ENCODE data around the gene MIB2. TPM values are rescaled to one million over a fixed set of nuclear protein-coding genes. Genes with fewer than 3 reads are reported as not detected.

The MIB2 gene
- total and polyA plus RNA-seq, 10 of the 15 experiments (the other 5 are each of a cell fraction or from before 2014, with no cell fraction given) = 0.42 to 26.8 (median 10.9) TPM; not detected in 1

GRCh38 chr1:1602304-1602967 lies 12.9 kb upstream of the MIB2 start:
- Histone ChIP-seq H3K4me2 (ENCODE audit: control insufficient read depth, insufficient read depth) (peak overlapping the region; percentile 71), H2AFZ (ENCODE audit: control insufficient read depth, low read depth, low read length) (no peak overlapping the region), H3K27ac (ENCODE audit: control insufficient read depth, insufficient read depth) (peak overlapping the region; percentile 43; the same call in 1 of the 2 replicates), H3K9ac (ENCODE audit: control insufficient read depth, insufficient read depth, low read length) (no peak overlapping the region), H3K9me3 (replicated peaks; ENCODE audit: control insufficient read depth, insufficient read depth, low read length) (no peaks in the 10 kb centered on the region), H3K4me1 (ENCODE audit: control insufficient read depth, insufficient read depth, low read length) (peaks cover 40% of the 10 kb centered on the region), H3K4me3 (no peak overlapping the region), H3K27me3 (replicated peaks in 1 of 2; ENCODE audit: control insufficient read depth in 2 of 2, insufficient read depth in 2 of 2, low read length in 1 of 2) (no peaks in the 10 kb centered on the region; a peak in 2 of 4 replicates), H3K79me2 (ENCODE audit: control insufficient read depth, insufficient read depth, low read length) (no peaks in the 10 kb centered on the region), H4K20me1 (ENCODE audit: control insufficient read depth, insufficient read depth) (no peaks in the 10 kb centered on the region), H3K36me3 (ENCODE audit: control insufficient read depth in 2 of 2, insufficient read depth in 2 of 2, low read length in 1 of 2) (no peaks in the 10 kb centered on the region)
- ChIA-PET POLR2A (no interaction called here), SMC1A (ENCODE audit: uncharacterized antibody, unreplicated experiment) (interaction anchor here (1.2 to 1.5 kb wide), 2 partner anchors 12 to 26 kb away, joined by 3 to 9 read pairs; no protein-coding TSS in a partner anchor), CTCF (interaction anchor here (1.0 kb wide), 1 partner anchor 32 kb away, joined by 5 read pairs; no protein-coding TSS in a partner anchor), RAD21 (ENCODE audit: unreplicated experiment) (no interaction called here)
- 21% methylated on average over 17 of the region's 18 CpGs for WGBS (ENCODE audit: insufficient coverage, insufficient replicate concordance, low lambda C conversion rate, missing lambda C conversion rate)
- in situ Hi-C loops (cut with MboI) (no loop called here), intact Hi-C loops (cut with micrococcal nuclease; ENCODE audit: unreplicated experiment) (no loop called here)
- DNase-seq (ENCODE audit: low read depth, low spot score) = no peak
- FAIRE-seq = peak; percentile 73
- BruUV-seq (replicated peaks) = no TSS peak
- TF ChIP-seq HDAC2 (IDR thresholded peaks at IDR 0.05) (no peak), HCFC1 (IDR thresholded peaks at IDR 0.05; ENCODE audit: low read length) (no peak), TARDBP (IDR thresholded peaks at IDR 0.05; ENCODE audit: borderline replicate concordance) (no peak), IRF4 (IDR thresholded peaks at IDR 0.05; ENCODE audit: low read depth, low read length) (0 out of 2 replicates have a peak, but pooled peaks have one; percentile 17), HDAC6 (IDR thresholded peaks at IDR 0.05; ENCODE audit: unreplicated experiment) (no peak), RAD51 (IDR thresholded peaks at IDR 0.05) (no peak), CREM (IDR thresholded peaks at IDR 0.05; ENCODE audit: low read depth) (peak; percentile 34; the same call in 1 of the 2 replicates), MEF2A (IDR thresholded peaks at IDR 0.05; ENCODE audit: insufficient read depth, low read depth, low read length) (peak; percentile 93), TCF12 (IDR thresholded peaks at IDR 0.05; ENCODE audit: low read depth, low read length) (0 out of 2 replicates have a peak, but pooled peaks have one; percentile 44), SMAD1 (IDR thresholded peaks at IDR 0.05; ENCODE audit: low read depth, partially characterized antibody) (no peak), FOXM1 (IDR thresholded peaks at IDR 0.05; ENCODE audit: low read depth, low read length) (no peak), JUNB (IDR thresholded peaks at IDR 0.05) (peak; percentile 36; the same call in 1 of the 2 replicates), ATF7 (IDR thresholded peaks at IDR 0.05; ENCODE audit: low read depth) (peak; percentile 21; the same call in 1 of the 2 replicates), RCOR1 (conservative IDR thresholded peaks at IDR 0.05; ENCODE audit: low read depth, low read length) (no peak), EED (IDR thresholded peaks at IDR 0.05; ENCODE audit: low read depth) (0 out of 2 replicates have a peak, but pooled peaks have one; percentile 17), SPI1 (IDR thresholded peaks at IDR 0.05; ENCODE audit: borderline replicate concordance, insufficient read depth, low read depth, low read length) (0 out of 2 replicates have a peak, but pooled peaks have one; percentile 12), MEF2B (IDR thresholded peaks at IDR 0.05; ENCODE audit: partially characterized antibody, poor library complexity, severe bottlenecking) (peak; percentile 61), TCF3 (IDR thresholded peaks at IDR 0.05; ENCODE audit: borderline replicate concordance, insufficient read depth, low read depth, low read length) (0 out of 2 replicates have a peak, but pooled peaks have one; percentile 45)
- ATAC-seq = peak; percentile 61
